HG03139 (cell line): Measurements from ENCODE around the gene SMTNL1.
"Not testable (repeated sequence)": the region's sequence is repeated elsewhere in the genome, so short reads cannot be mapped to it uniquely, and the experiment has no call there.

ENCODE experiments used
- ATAC-seq: cut with Tn5 transposase; IDR thresholded peaks from one replicate; pipeline ENCODE4 v1.9.1; 2021; ENCODE audit not compliant: unreplicated experiment

SMTNL1 gene

DNA sequence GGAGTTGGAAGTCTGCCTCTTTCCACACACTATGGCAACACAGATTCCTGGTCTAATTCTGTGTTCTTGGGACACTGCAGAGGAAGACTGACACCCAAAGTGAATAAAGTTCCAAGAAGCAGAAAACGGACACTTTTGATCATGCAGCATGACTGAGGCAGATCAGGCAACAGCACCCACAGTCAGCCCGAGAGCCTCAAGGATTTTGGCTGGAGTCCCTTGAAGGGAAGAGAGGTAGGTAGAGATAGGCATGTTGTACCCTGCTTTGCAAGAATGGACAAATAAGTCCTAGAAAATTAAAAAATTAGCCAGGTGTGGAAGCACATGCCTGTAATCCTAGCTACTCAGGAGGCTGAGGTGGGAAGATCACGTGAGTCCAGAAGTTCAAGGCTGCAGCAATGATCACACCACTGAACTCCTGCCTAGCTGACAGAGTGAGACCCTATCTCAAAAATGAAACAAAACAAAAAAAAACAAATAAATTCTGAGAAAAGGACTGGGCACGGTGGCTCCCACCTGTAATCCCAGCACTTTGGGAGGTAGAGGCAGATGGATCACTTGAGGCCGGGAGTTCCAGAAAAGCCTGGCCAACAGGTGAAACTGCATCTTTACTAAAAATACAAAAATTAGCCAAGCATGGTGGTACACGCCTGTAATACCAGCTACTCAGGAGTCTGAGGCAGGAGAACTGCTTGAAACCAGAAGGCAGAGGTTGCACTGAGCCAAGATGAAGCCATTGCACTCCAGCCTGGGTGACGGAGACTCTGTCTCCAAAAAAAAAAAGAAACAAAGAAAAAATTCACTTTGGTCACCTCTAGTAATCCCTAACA is 28.8 kb upstream of the SMTNL1 start:
- no peak for ATAC-seq

DNA sequence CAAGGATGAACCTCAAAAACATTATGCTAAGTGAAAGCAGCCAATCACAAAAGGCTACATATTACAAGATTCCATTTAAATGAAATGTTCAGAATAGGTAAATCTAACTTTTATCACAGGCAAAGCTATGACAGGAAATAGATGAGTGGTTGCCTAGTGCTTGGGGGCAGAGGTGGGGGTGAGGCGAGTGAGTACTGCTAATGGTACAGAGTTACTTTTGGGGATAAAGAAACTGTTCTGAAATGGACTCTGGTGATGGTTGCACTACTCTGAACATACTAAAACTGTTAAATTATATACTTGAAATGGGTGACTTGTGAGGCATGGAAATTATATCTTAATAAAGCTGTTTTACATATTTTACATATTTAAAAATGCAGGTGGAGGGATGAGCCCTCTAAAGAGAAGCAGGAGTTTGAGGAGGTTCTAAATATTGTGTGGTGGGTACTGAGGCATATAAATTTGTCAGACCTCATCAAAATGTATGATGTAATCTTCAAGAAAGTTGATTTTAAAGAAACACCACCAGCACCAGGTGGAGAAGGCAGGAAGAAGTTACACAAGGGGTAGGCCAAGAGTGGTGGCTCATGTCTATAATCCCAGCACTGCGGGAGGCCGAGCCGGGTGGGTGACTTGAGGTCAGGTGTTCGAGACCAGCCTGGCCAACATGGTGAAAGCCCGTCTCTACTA is 25.5 kb upstream of the SMTNL1 start:
- ATAC-seq, result no peak

DNA sequence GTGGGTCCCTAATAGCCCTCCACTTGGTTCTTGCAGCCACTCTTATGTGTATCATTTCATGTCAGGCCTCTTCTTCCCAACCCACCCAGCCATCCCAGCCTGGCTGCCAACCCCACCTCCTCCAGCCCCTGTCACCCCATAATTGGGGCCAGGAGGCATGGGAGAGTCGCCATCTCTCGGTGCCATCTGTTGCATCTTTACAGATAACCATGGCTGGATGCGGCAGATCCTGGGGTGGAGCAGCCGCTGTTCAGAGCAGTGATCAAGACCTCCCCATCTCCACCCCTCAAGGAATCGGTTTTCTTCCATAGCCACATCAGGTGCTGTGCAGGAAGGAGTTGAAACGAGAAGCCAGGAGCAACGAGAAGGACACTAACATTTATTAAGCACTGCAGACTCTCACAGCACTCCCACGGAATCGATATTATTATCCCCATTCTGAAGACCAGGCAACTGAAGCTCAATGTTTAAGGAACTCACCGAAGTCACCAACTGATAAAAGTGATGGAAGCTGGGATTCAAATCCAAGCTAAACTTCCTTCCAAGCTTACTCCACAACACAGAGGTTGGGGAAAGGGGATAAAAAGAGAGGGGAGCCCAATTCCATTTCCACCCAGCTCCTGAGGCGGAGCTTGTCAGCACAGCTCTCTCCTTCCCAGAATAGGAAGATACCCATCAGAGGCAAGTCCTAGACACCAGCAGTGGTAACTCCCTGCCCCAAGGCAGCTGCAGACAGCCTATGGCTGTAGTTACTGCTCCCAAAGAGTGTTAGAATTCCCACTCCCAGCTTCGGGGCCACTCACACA is 24.5 kb upstream of the SMTNL1 start:
- ATAC-seq, result no peak

DNA sequence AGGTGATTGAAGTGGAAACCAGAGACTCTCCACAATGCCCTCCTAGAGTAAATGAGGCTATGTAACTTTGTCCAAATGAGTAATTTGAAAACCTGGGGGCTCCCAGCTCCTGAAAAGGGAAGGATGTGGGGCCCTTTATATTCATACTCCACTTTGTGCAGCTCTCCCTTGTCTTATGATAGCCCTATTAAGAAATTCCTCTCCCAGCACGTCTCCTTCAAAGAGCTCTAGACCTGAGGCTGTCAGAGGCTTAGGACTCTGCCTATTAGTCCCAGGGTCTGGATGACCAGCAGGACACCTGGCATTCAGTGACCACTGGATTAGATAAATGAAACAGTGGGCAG is 24.0 kb upstream of the SMTNL1 start:
- ATAC-seq, result no peak

DNA sequence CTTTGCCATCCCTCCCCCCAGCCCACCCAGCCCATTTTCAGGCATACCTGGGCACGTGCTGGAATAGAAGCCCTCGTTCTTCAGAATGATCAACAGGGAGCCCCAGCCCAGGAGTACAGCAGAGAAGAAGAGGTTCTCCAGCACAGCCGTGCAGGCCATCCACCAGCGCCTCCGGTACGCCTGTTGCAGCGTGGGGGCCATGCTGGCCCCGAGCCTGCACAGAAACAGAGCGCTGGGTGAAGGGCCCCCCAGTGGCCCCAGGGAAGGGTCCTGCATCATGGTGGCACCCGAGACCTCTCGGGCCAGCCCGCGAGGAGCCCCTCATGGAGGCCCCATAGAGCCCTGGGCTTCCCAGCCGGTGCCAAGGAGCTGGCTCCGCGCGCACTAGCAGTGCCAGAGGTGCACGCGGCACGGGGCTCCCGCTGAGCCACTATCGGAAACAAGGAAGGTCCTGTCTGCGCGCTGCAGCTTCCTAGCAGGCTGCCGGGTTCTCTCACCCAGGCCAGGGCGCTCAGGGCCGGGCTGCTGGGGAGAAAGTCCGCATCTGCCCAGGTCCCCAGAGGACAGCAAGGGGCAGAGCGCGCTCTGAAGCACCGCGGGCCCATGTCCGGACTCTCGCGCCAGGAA is 23.4 kb upstream of the SMTNL1 start:
- no peak for ATAC-seq

DNA sequence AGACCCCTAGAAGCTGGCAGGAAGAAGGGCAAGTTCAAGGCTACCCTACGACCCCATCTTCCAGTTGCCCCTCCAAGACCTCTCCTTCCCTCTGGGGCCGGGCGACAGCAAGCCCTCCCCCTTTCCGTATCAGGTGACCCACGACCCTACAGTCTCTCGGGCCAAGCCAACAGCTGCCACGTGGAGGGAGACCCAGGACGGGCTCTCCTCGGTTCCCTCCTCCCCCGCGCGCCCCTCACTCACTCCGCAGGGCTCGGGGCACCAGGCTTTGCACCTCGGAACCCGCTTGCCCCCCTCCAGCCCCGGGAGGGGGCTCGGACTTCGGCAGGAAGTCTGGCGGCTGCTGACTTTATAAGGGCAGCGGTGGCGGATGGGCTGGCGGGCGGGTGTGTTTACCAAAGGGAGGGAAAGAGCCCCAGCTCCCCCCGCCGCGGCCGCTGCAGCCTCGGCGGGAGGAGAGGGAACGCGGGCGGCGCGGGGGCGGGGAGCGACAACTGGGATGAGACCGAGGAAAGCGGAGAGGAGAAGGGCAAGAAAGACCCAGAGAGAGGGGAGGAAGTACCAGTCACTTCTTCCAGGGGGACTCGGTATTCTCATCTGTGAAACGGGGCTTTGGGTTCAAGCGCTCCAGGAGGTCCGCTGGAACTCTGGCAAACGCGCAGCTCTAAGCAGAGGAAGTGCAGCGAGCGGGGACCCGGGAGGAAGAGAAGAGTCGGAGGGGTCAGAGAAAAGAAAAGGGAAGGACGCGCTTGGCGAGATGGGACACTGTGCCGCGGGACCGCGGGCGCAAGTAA is 22.7 kb upstream of the SMTNL1 start:
- ATAC-seq, result no peak

DNA sequence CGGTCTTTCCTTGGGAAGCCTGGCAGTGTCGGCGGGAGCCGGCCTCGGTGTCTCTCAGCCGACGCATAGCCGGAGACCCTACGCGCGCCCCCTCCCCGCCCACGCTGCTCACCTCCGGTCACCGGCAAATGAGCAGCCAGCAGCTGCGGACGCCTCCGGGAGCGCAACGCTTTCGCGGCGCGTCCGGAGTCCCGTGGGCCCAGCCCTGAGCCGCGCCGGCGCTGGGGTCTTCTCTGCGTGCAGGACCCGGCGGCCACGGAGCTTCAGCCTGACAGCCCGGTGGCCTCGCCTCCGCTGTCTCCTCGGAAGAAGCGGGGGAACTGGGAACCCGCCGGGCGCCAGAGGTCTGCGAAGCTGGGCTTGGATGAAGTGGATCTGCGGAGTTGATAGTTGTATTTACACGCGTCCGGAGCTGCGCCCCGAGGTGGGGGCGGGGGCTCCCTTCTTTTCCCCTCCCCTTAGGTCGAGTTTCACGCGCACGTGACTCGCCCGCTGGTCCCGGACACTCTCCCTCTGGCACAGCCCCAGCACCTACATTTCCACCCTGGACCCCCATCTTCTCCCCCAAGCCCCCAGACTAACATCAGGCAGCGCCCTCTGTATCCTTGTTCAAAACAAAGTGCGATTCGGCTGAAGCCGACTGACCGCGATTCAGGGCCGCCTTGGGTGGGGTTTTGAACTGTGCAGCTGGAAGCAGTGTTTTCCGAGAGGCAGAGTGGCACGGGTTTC is 21.9 kb upstream of the SMTNL1 start, which contains the start of gene SLC43A1:
Gene SLC43A1, minus strand, starts transcription at position 371 of the 729 bp plus-strand sequence. CDS start 1,591 bp downstream, outside the sequence.
- ATAC-seq, result no peak

DNA sequence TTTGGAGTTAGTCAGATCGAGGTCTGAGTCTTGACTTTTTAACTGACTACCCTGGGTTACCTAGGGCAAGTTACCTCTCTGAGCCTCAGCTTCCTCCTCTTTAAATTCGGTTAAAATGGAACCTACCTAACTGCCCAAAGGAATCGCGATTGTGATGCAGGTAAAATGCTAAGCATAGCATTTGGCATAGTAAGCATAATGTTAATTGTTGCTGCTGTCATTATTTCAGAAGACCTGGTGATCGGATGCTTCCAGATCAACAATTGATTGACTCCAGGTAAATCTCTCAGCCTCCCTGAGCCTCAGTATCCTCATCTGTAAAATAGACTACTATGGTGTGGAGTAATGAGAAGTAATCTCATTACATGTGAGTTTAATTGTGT is 21.3 kb upstream of the SMTNL1 start:
- no peak for ATAC-seq

DNA sequence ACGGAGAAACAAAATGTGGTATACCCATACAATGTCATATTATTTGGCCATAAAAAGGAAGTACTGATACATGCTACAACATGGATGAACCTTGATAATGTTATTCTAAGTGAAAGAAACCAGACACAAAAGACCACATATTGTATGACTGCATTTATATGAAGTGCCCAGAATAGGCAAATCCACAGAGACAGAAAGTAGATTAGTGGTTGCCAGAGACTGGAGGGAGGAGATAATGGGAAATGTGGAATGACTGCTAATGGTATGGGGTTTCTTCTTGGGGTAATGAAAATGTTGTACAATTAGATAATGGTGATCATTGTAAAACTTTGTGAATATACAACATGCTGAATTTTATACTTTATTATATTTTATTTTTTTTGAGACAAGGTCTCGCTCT is 16.3 kb upstream of the SMTNL1 start:
- ATAC-seq, result no peak

DNA sequence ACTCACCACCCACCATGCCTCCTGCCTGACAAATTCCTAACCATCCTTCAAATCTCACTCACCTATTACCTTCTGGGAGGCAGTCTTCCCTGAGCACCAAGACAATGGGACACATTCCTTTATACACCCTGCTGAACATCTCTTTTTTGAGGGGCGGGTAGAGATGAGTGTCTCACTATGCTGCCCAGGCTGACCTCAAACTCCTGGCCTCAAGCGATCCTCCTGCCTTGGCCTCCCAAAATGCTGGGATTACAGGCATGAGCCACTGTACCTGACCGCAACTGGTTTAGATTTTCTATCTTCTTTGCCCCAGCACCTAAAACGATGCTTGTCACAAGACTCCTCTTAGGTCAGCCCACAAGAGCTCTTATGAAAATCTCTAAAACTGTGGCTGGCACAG is 14.0 kb upstream of the SMTNL1 start:
- ATAC-seq, result no peak

DNA sequence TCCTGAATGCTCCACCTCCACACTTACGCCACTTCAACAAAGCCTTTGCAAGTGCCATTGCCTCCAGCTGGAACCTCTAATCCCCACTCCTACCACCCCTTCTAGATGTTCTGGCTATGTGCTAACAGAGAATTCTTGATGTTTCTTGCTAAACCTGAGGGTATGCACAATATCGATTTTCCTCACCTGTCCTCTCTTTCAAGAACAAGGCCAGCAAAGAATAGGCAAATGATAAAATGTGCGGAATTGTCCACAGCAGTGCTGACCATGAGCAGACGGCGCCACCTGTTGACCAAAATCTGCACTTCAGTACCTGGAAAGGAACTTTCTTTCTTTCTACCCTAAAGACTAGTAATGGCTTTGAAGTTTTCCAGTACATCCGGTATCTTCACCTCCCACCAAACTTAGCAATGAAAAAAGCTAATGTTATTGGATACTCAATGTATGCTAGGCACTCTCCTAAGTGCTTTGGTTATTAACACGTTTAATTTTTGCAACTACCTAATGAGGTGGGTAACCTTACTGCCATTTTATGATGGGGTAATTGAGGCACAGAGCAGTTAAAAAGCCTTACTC is 10.3 kb upstream of the SMTNL1 start:
- ATAC-seq, result no peak

DNA sequence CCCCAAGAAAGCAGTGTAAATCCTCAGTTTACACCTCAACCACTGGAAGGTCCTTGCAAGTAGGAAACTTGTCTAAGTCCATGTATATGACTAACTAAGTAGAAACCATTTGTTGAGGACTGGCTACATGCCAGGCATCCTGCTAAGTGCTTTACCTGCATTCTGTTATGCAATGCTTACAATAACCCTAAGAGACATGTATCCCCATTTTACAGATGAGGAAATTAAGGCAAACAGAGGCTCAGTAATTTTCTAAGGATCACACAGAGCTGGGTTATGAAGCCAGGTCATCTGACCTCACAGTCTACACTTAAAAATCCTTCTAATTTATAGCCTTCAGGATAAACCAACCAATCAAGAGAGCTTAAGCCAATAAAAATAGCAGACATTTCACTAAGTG is 8.4 kb upstream of the SMTNL1 start:
- ATAC-seq, result no peak

DNA sequence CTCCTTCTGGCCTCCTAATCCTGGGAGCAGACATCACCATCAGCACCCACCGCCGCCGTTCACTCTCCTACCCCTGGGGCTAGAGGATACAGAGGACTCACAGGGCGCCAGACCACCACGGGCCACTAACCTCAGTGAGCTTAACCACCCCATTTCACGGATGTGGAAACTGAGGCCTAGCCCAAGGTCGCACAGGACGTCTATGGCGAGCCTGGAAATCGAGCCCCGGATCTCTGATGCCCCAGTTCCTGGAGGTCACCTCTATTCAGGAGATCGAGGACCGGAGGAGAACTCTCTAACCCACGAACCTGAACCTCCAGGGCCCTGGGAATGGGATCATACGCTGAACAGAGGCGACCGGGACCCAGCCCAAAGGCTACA is 7.2 kb upstream of the SMTNL1 start:
- ATAC-seq, result no peak

DNA sequence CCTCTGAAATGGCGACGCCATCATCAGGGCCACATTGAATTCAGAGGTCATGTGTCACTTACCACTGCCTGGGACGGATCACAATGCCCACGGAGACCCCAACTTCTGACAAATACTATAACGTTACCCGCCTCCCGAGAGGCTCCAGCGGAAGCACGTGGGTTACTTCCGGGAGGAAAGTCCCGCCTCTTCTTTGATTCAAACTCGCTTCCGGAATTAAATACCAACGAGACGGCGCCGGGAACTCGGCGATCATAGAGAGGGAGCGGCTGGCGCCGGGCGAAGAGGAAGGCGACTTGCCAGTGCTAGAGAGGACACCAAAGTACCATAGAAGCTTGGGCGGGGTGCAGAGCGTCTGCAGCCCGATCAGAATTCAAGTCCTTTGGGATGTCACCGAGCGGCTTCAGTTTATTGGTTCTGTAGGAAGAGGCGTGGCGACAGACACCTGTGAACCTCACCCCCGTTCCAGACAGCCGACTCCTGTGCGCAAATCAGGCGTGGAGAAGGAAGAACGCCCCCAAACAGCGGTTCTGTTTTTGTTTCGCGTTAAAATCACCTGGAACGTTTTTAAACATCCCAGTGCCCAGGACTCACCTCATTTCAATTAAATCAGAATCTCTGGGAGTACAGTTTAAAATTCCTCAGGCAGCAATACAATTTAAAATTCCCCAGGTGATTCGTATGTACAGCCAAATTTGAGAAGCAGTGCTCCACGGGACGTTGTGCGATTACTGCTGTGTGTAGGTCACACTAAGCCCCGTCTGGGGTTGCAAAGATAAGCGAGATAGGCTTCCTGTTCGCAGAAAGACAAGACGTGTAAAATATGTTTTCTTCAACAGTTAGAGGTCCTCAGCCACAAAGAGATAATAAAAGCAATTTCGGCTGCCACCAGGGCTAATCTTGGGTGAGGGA is 6.5 kb upstream of the SMTNL1 start, which contains the start of gene TIMM10:
Gene TIMM10, minus strand, starts transcription at position 159 of the 912 bp plus-strand sequence. CDS start 565 bp downstream, outside the sequence.
- peak; percentile 98 for ATAC-seq

DNA sequence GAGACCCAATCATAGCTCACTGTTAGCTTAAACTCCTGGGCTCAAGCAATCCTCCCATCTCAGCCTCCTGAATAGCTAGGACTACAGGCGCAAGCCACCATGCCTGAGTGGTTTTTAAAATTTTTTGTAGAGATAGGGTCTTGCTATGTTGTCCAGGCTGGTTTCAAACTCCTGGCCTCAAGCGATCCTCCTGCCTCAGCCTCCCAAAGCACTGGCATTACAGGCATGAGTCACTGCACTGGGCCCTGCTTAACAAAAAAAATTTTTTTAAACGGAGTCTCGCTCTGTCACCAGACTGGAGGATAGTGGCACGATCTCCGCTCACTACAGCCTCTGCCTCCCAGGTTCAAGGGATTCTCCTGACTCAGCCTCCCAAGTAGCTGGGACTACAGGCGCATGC is 2.9 kb upstream of the SMTNL1 start:
- ATAC-seq, result not testable (repeated sequence)

DNA sequence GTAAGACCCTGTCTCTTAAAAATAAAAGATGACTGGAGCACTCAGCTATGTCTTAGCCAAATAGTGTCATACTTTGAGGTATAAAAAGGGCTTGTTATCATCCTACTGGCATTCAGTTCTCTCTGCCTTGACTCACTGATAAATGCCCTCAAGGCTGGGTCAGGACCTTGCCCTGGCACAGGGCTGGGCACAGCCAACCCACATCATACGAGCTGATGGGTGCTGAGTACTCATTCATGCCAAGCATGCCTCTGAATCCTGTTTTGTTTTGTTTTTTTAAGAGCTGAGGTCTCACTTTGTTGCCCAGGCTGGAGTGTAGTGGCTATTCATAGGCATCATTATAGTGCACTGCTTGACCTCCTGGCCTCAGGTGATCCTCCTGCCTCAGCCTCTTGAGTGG is 1.9 kb downstream of the SMTNL1 start:
- ATAC-seq, result no peak

DNA sequence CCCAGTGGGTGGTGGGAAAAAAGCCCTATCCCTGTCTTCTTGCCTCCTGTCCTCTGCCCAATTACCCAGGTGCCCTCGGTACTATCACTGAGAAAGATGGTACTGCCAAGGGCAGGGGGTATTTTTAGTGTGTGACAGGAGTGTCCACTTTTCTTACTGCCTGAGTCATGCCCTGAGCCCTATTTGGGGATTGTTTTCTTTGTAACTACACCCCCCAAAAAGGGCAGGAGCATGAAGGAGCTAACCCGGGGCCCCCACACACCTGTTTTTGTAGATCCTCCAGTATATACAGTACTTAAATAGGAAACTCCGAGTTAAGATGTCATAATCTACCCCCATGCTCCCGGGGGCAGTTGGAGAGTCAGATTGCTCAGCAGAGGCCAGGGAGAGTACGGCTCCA is 3.8 kb downstream of the SMTNL1 start:
- no peak for ATAC-seq

DNA sequence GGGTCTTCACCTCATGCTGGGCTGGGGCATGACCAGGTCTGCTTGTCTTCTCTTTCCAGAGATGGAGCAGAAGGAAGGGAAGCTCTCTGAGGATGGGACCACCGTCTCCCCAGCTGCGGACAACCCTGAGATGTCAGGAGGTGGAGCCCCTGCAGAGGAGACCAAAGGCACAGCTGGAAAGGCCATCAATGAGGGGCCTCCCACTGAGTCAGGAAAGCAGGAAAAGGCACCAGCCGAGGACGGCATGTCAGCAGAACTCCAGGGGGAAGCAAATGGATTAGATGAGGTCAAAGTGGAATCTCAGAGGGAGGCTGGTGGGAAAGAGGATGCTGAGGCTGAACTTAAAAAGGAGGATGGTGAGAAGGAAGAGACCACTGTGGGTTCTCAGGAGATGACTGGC is 5.2 kb downstream of the SMTNL1 start:
- no peak for ATAC-seq
